MV-4-11 (cell line): ENCODE data around the gene COX6A1.
A peak's percentile ranks its signal among the peaks of the same experiment; 100 is the strongest.
"Not testable (repeated sequence)": the region's sequence is repeated elsewhere in the genome, so short reads cannot be mapped to it uniquely, and the experiment has no call there.

Experiments used
- DNase-seq: peaks from one replicate; lab custom pipeline; 2025; lab: John Stamatoyannopoulos, UW

The COX6A1 gene

GRCh38 chr12:120468325-120468820, 30.5 kb downstream of the COX6A1 start:
- peak; percentile 91 for DNase-seq

GRCh38 chr12:120468821-120469449, 31.0 kb downstream of the COX6A1 start:
- no peak for DNase-seq

GRCh38 chr12:120469450-120470149, 31.7 kb downstream of the COX6A1 start, which contains the start of gene SRSF9:
SRSF9 (minus strand) TSS chr12:120469748; CDS start chr12:120469609, 139 bp downstream.
- peak; percentile 93 for DNase-seq

- no peak for DNase-seq
Measured at GRCh38 chr12:120470150-120470784, 32.4 kb downstream of the COX6A1 start.

GRCh38 chr12:120472521-120472920, 34.6 kb downstream of the COX6A1 start:
- no peak for DNase-seq

GRCh38 chr12:120473807-120474615, 36.1 kb downstream of the COX6A1 start:
- no peak for DNase-seq

- DNase-seq: peak; percentile 87
Measured at GRCh38 chr12:120474616-120474960, 36.7 kb downstream of the COX6A1 start.

GRCh38 chr12:120475643-120476042, 37.7 kb downstream of the COX6A1 start:
- DNase-seq: no peak

- DNase-seq: no peak
Measured at GRCh38 chr12:120479458-120479857, 41.5 kb downstream of the COX6A1 start.

- DNase-seq: no peak
Measured at GRCh38 chr12:120480211-120480610, 42.3 kb downstream of the COX6A1 start.

- DNase-seq: no peak
Measured at GRCh38 chr12:120481022-120481767, 43.3 kb downstream of the COX6A1 start.

- peak; percentile 68 for DNase-seq
Measured at GRCh38 chr12:120483621-120484020, 45.7 kb downstream of the COX6A1 start.

GRCh38 chr12:120485961-120486881, 48.3 kb downstream of the COX6A1 start:
- DNase-seq: no peak

GRCh38 chr12:120487552-120487951, 49.6 kb downstream of the COX6A1 start:
- DNase-seq: not testable (repeated sequence)

GRCh38 chr12:120488057-120488640, 50.2 kb downstream of the COX6A1 start:
- DNase-seq: no peak

GRCh38 chr12:120489018-120489417, 51.1 kb downstream of the COX6A1 start:
- no peak for DNase-seq

- DNase-seq: no peak
Measured at GRCh38 chr12:120490325-120490724, 52.4 kb downstream of the COX6A1 start.
